Vein endothelial cell (primary cell): ENCODE data around the gene EMX1. TPM values are rescaled to one million over a fixed set of nuclear protein-coding genes. Genes with fewer than 3 reads are reported as not detected.

Experiments used
- total RNA-seq: library from RNA; depleted of rRNA; stranded (reverse); fragments of >200 nt; gene quantifications from 2 replicates; pipeline ENCODE4 v1.2.3, GENCODE V29; 2012

EMX1 gene
- not detected in 2 replicates for total RNA-seq

GRCh38 chr2:72917138-72917876, at the start of gene EMX1:
Gene EMX1, plus strand, starts transcription at chr2:72917519. Its CDS starts 334 bp downstream, at chr2:72917853.

GRCh38 chr2:72887032-72887739, 30.1 kb upstream of the EMX1 start, which contains the start of gene SPR:
Gene SPR, plus strand, starts transcription at chr2:72887408. Its CDS starts 25 bp downstream, at chr2:72887433.

Other genes with a start within 250 kb of the EMX1 start
- gene EXOC6B, start 91.5 kb upstream of the EMX1 start, total RNA-seq = 19.7 and 22.2 TPM in 2 replicates
- 33.4 and 40.2 TPM in 2 replicates for gene SPR, start 30.1 kb upstream of the EMX1 start, total RNA-seq
- 20.4 and 20.6 TPM in 2 replicates for gene SFXN5, start 154.2 kb downstream of the EMX1 start, total RNA-seq
- gene RAB11FIP5, start 195.4 kb downstream of the EMX1 start, total RNA-seq = 66.3 and 70.3 TPM in 2 replicates